SK-N-MC (cell line): ENCODE results near the gene ADCY7.

Source experiments
- EZH2 ChIP-seq: fragments of 200-600 bp; sonication (generic); IDR thresholded peaks from one replicate; pipeline ENCODE4 v1.6.1; 2017; ENCODE audit warnings: antibody characterized with exemption
- POLR2AphosphoS5 ChIP-seq: IDR thresholded peaks from 2 replicates; pipeline ENCODE4 v1.6.1; 2012; ENCODE audit warnings: mild to moderate bottlenecking, low read depth, low read length, borderline replicate concordance

DNA sequence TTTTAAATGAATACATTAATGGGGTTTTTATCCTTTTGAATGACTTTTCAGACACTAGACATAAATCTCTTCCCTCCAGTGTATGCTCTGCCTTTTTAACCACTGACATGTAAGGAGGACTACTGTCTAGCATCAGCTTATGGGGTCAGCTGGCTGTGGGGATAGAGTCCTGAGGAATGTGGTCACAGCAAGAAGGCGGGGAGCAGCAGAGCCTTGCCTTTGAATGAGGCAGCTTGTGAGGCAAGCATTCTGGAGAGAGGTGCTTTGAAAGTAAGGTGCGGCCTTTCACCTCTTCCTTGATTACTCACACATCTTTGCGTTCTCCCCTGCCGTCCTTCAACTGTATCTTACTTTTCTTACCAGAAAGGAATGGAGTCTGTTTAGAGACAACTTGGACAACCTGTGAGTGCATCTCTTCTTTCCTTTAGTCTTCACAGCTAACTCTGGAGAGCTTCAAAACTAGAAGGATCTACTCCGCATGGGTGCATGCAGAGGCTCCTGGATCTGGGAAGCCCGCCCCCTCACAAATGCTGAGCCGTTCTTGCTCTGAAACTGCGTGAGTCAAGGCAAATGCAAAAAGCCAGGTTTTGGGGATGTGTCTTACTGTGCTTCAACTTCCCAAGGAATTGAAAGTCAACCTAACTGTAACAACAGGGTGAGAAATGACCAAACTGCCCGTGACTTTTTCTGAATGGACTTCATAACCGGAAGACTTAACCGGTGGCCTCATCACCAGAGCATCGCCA, 49.9 kb downstream of the ADCY7 start:
- no peak for TF ChIP-seq POLR2AphosphoS5
- no peak for TF ChIP-seq EZH2
